OCI-LY3 (cell line): ENCODE measurements around the gene HSDL2.

Experiments
- H2AFZ ChIP-seq: fragments of 200-600, 300-600 bp; shearing (Covaris generic); 2 replicates; pipeline ENCODE4 v1.6.0; 2014; ENCODE audit warnings: antibody characterized with exemption, low read depth, low read length
- H3K27ac ChIP-seq: fragments of 200-600, 300-600 bp; sonication (generic); 2 replicates; pipeline ENCODE4 v1.5.1; 2014; ENCODE audit warnings: mild to moderate bottlenecking, low read length, moderate library complexity, mixed read lengths
- H3K27me3 ChIP-seq: fragments of 200-600, 300-600 bp; sonication (generic); 2 replicates; pipeline ENCODE4 v1.6.1; 2014; ENCODE audit warnings: low read depth, low read length, mixed read lengths
- H3K36me3 ChIP-seq: fragments of 200-600, 300-600 bp; sonication (generic); replicated peaks from 2 replicates; pipeline ENCODE3; 2014; ENCODE audit warnings: low read depth, low read length, mixed read lengths
- H3K4me1 ChIP-seq: fragments of 300-600, 200-600 bp; sonication (generic); 2 replicates; pipeline ENCODE4 v1.6.1; 2014; ENCODE audit warnings: low read length, mixed read lengths
- H3K4me2 ChIP-seq: fragments of 200-600, 300-600 bp; sonication (generic); 2 replicates; pipeline ENCODE4 v1.6.1; 2014; ENCODE audit warnings: low read length, mixed read lengths
- H3K4me3 ChIP-seq: fragments of 300-600, 200-600 bp; sonication (generic); 2 replicates; pipeline ENCODE4 v1.5.1; 2014; ENCODE audit warnings: antibody characterized with exemption, mild to moderate bottlenecking, low read length, moderate library complexity
- H3K79me2 ChIP-seq: fragments of 300-600, 200-600 bp; shearing (Covaris generic); 2 replicates; pipeline ENCODE4 v1.6.1; 2014; ENCODE audit warnings: mild to moderate bottlenecking, low read length, mixed read lengths
- H3K9ac ChIP-seq: fragments of 300-600, 200-600 bp; shearing (Covaris generic); 2 replicates; pipeline ENCODE4 v1.6.0; 2014; ENCODE audit warnings: mild to moderate bottlenecking, low read length, moderate library complexity
- H3K9me3 ChIP-seq: fragments of 200-600, 300-600 bp; shearing (Covaris generic); 2 replicates; pipeline ENCODE4 v1.6.1; 2014; ENCODE audit warnings: low read length, mixed read lengths; ENCODE audit not compliant: insufficient read depth
- H4K20me1 ChIP-seq: fragments of 200-600, 300-600 bp; sonication (generic); 2 replicates; pipeline ENCODE4 v1.6.1; 2016; ENCODE audit warnings: low read length, mixed read lengths; ENCODE audit not compliant: insufficient read depth
- CTCF ChIP-seq: fragments of 200-600, 300-600 bp; sonication (generic); IDR thresholded peaks from 2 replicates; pipeline ENCODE4 v1.5.1; 2014; ENCODE audit warnings: antibody characterized with exemption, low read length, low read depth
- EZH2phosphoT487 ChIP-seq: fragments of 200-600 bp; shearing (Covaris generic); IDR thresholded peaks from 2 replicates; pipeline ENCODE4 v1.6.1; 2018; ENCODE audit warnings: antibody characterized with exemption, mixed run types, low read depth

The HSDL2 gene

GRCh38 chr9:112332977-112333638 is 46.8 kb upstream of the HSDL2 start, which contains the start of gene PTBP3:
Gene PTBP3 (minus strand): TSS chr9:112333619. CDS start chr9:112297865, 35,754 bp downstream.
- H3K9me3 ChIP-seq, result no peaks in the 10 kb centered on the region
- H2AFZ ChIP-seq, result peak within 1 kb of the TSS; percentile 87
- peaks cover 43% of the 10 kb centered on the region for H3K79me2 ChIP-seq
- TF ChIP-seq CTCF (no peak), EZH2phosphoT487 (no peak)
- H3K4me3 ChIP-seq, result peak within 1 kb of the TSS; percentile 85
- no peaks in the 10 kb centered on the region for H3K27me3 ChIP-seq
- peak within 1 kb of the TSS; percentile 93 for H3K4me2 ChIP-seq
- H3K36me3 ChIP-seq, result no peaks in the 10 kb centered on the region
- peak within 1 kb of the TSS; percentile 77 for H3K27ac ChIP-seq
- peaks cover 18% of the 10 kb centered on the region for H3K4me1 ChIP-seq
- H4K20me1 ChIP-seq, result peaks cover 3% of the 10 kb centered on the region; the same call in 1 of the 2 replicates
- H3K9ac ChIP-seq, result peak within 1 kb of the TSS; percentile 81

- Histone ChIP-seq H3K27ac (peak overlapping the region; percentile 77), H3K79me2 (peaks cover 36% of the 10 kb centered on the region)
Observed at GRCh38 chr9:112333639-112334431, 46.1 kb upstream of the HSDL2 start.

GRCh38 chr9:112334432-112334841 is 45.5 kb upstream of the HSDL2 start:
- Histone ChIP-seq H4K20me1 (0 out of 2 replicates have a peak, but pooled peaks cover 3% of the 10 kb centered on the region), H3K27ac (peak overlapping the region; percentile 48), H3K4me2 (peak overlapping the region; percentile 93), H3K9me3 (no peaks in the 10 kb centered on the region), H3K36me3 (no peaks in the 10 kb centered on the region), H2AFZ (peak overlapping the region; percentile 87), H3K79me2 (peaks cover 32% of the 10 kb centered on the region), H3K4me3 (peak overlapping the region; percentile 83), H3K27me3 (no peaks in the 10 kb centered on the region), H3K9ac (peak overlapping the region; percentile 73), H3K4me1 (peaks cover 18% of the 10 kb centered on the region)
- no peak for TF ChIP-seq EZH2phosphoT487
- TF ChIP-seq CTCF, result peak; percentile 21; the same call in 1 of the 2 replicates

More at GRCh38 chr9:112333639-112334431, 46.1 kb upstream of the HSDL2 start:
- TF ChIP-seq CTCF, result peak; percentile 41
- TF ChIP-seq EZH2phosphoT487, result no peak
- Histone ChIP-seq H4K20me1 (0 out of 2 replicates have a peak, but pooled peaks cover 3% of the 10 kb centered on the region), H3K9me3 (no peaks in the 10 kb centered on the region), H2AFZ (peak overlapping the region; percentile 87), H3K27me3 (no peaks in the 10 kb centered on the region), H3K36me3 (no peaks in the 10 kb centered on the region), H3K4me1 (peaks cover 18% of the 10 kb centered on the region), H3K9ac (peak overlapping the region; percentile 81), H3K4me2 (peak overlapping the region; percentile 93), H3K4me3 (peak overlapping the region; percentile 85)

- H3K4me2 ChIP-seq, result no peak overlapping the region
- H3K27me3 ChIP-seq, result no peaks in the 10 kb centered on the region
- no peaks in the 10 kb centered on the region for H3K9me3 ChIP-seq
- no peak overlapping the region for H3K27ac ChIP-seq
- peaks cover 2% of the 10 kb centered on the region; the same call in 1 of the 2 replicates for H3K79me2 ChIP-seq
- no peaks in the 10 kb centered on the region for H4K20me1 ChIP-seq
- H3K36me3 ChIP-seq, result no peaks in the 10 kb centered on the region
- no peak for TF ChIP-seq EZH2phosphoT487
- TF ChIP-seq CTCF, result no peak
- no peak overlapping the region for H3K9ac ChIP-seq
- no peak overlapping the region for H3K4me3 ChIP-seq
- no peak overlapping the region for H2AFZ ChIP-seq
- peaks cover 4% of the 10 kb centered on the region; the same call in 1 of the 2 replicates for H3K4me1 ChIP-seq
Observed at GRCh38 chr9:112337547-112337946, 42.4 kb upstream of the HSDL2 start.
